HG03439 (cell line): ENCODE measurements around the gene SETD1B.
"Not testable (repeated sequence)": the region's sequence is repeated elsewhere in the genome, so short reads cannot be mapped to it uniquely, and the experiment has no call there.

Source experiments
- ATAC-seq: cut with Tn5 transposase; IDR thresholded peaks from one replicate; pipeline ENCODE4 v1.9.1; 2021; ENCODE audit warnings: mild to moderate bottlenecking, moderate library complexity; ENCODE audit not compliant: unreplicated experiment

The SETD1B gene

GRCh38 chr12:121779422-121779895 lies 24.4 kb upstream of the SETD1B start:
- no peak for ATAC-seq

- no peak for ATAC-seq
Observed at GRCh38 chr12:121780429-121780828, 23.4 kb upstream of the SETD1B start.

DNA sequence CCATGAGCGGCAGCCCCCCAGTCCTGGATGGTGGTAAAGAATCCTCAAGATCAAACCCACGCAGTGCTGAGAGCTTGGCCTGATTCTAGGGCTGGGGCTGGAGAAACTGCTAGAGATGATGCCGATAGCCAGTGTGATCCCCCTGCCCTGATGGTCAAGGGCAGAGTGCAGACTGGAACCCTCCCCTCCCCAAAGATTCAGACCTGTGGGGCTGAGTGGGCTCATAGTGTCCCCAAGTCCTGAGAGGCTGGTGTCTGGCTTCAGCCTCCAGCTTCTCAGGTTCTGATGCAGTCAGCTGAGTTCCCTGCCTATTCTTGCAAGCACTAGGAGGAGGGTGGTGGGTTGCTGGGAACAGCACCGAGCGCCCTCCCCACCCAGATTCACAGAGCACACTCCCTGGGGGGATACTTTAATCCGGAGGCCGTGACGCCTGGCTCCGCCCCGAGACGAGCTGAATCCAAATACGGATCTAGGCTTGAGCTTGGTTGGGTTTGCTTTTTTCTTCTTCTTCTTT lies 22.3 kb upstream of the SETD1B start:
- ATAC-seq = no peak

GRCh38 chr12:121781998-121782979 lies 21.5 kb upstream of the SETD1B start:
- no peak for ATAC-seq

- ATAC-seq = no peak
Observed at GRCh38 chr12:121783766-121784165, 20.0 kb upstream of the SETD1B start.

DNA sequence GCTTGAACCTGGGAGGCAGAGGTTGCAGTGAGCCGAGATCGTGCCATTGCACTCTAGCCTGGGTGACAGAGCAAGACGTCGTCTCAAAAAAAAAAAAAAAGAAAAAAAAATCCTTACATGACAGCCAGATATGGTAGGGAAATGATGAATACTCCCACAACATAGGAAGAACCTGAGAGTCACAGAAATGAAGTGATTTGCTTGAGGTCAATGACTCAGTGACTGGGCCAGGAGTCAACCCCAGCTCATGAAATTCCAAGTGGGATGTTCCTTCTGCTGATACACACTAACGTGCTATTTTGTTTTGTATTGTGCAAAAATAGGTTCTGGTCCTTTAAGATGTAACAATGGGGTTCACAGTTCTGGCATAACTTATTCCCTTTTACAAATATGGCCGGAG lies 19.3 kb upstream of the SETD1B start:
- no peak for ATAC-seq

DNA sequence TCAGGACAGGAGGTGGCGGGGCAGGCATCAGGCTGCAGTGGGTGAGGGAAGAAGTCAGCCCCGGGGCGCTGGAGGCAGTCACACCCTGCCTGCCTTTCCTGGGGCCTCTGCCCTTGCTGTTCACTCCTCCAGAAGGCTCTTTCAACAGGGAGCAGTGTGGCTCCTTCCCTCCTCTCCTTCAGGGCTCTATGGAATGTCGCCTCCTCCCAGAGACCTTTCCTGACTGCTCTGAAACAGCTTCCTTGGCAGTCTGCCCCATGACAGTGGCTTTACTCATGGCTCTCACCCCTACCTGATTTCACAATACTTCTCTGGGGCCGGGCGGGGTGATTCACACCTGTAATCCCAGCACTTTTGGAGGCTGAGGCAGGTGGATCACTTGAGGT lies 17.4 kb upstream of the SETD1B start:
- no peak for ATAC-seq

DNA sequence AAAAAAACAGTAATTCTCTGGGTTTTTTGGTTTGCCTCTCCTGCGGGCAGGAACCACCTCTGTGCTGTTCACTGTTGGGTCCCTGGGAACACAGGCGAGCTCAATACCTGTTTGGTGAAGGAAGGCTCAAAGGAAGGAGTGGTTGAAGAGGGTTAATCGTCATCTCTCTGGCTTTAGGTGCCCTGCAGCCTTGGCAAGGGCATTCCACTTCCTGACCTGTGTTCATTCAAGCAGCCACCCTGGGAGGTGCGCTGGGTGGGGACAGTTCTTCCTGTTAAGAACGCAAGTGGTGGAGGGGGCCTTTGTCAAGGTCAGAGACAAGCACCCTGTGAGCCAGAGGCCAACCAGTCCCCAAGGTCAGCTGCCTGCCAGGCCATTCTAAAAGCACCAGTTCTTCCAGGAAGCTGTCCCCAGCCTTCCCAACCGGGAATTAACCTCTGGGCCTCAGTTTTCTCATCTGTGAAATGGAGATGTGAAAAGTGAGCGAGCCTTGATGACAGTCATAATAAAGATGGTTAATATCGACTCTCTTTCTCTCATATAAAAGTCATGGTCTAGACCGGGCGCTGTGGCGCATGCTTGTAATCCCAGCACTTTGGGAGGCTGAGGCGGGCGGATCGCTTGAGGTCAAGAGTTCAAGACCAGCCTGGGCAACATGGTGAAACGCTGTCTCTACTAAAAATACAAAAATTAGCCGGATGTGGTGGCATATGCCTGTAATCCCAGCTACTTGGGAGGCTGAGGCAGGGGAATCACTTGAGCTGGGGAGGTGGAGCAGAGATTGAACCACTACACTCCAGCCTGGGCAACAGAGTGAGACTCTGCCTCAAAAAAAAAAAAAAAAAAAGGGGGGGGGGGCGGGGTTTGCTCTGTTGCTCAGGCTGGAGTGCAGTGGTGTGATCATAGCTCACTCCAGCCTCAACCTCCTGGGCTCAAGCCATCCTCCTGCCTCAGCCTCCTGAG lies 16.5 kb upstream of the SETD1B start:
- ATAC-seq = no peak

DNA sequence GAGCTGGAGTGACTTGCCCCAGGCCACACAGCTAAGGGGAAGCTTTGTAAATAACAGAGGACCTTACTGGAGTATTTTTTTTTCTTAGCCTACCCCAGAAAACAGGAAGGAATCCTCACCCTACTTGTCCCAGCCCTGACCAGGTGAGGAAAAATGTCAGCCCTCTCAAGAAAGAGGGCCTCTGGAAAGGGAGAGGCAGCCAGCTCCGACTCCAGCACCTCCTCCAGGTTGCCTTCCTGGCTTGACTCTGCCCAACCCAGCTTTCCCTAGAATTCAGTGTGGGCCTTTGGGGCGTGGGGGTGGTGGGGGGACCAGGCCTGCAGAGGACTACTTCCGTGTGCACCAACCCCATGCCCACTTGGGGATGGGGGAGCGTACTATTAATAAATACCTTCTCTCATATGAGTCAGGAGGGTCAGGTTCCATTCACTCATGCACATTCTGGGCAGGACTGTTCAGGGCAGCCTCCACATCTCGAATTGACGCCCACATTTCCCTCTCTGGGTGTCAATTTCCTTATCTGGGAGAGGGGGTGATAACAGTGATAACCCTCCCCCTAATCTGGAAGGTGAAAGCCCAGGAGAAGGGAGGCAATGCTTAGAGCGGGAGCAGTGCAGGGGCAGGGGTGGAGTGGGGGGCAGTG lies 15.5 kb upstream of the SETD1B start:
- no peak for ATAC-seq

DNA sequence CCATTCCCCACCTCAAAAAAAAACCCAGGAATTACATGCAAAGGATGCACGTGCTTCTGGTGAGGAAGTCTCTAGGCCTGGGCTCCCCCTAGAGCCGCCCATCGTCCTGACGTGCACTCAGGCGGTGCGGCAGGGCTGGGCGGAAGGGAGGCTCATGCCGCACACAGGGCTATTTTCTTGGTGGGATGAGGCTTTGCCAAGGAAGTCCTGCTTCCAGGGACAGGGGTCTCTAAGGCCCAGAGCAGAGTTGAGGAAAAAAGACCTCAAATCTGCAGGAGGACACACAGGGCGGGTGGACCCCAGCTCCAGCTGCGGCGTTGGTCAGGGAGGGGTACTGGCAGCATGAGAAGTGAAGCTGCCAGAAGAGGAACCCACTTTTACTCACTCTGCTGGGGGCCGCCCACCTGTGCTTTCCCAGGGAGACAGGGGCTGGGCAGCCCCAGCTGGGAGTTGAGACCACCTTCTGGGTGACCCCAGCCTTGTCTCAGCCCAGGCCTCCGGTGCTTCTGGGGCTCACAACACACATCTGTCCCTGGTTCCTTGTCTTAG lies 14.5 kb upstream of the SETD1B start:
- no peak for ATAC-seq

- peak; percentile 25 for ATAC-seq
Observed at GRCh38 chr12:121789800-121790728, 13.7 kb upstream of the SETD1B start.

- ATAC-seq = not testable (repeated sequence)
Observed at GRCh38 chr12:121790785-121791184, 13.0 kb upstream of the SETD1B start.

DNA sequence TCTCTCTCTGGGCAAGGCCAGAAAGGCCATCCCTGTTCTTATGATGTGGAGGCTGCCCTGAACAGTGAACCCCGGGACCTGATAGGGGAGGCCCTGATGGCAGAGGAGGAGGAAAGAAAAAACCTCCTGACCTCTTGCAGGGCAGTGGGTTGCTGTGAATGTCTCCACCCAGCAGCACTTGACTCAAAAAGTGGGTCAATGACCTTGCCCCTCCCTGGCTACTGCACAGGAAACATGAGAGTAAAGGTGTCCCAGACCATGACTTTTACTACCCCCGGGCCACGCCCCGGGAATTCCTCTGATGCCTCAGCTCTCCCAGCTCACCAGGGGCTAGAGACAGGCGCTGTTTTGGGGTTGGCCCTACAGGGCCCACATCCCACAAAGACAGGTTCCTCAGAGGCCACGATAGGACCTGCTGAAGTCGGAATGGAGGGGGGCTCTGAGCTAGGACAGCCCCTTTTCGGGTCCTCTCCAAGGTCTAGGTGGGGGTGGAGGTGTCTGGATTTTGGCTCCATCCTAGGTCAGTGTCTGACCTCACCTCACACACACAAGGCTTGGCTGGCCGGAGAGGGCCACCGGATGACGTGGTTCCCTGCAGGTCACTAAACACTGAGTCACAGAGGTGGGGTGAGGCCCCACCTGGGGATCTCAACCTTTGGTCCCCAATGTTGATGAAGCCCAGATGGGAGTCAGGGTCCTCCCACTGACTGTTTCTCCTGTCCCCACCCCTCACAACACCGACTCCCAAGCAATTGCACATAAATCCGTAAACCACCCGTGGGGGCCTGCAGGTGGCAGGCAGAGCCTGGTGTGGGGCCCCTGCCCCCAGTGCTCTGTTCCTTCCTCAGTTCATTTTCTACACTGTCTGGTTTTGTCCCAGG lies 11.9 kb upstream of the SETD1B start:
- ATAC-seq = no peak

GRCh38 chr12:121792607-121793439 lies 11.0 kb upstream of the SETD1B start:
- no peak for ATAC-seq

GRCh38 chr12:121793440-121793837 lies 10.4 kb upstream of the SETD1B start, which contains the start of gene RHOF:
TSS of gene RHOF (minus strand) at chr12:121793688. CDS start at chr12:121793633, 55 bp downstream.
- peak; percentile 14 for ATAC-seq

GRCh38 chr12:121793838-121794533 lies 9.8 kb upstream of the SETD1B start:
- peak; percentile 49 for ATAC-seq
